K562 (cell line): ENCODE data around the gene ZNF679. TPM values are rescaled to one million over a fixed set of nuclear protein-coding genes. Genes with fewer than 3 reads are reported as not detected.
A peak's percentile ranks its signal among the peaks of the same experiment; 100 is the strongest.

Experiments
- BRD4 ChIP-seq: fragments of 200-600 bp; sonication (generic); IDR thresholded peaks from 2 replicates; pipeline ENCODE4 v1.6.1; 2017; ENCODE audit warnings: inconsistent platforms
- CC2D1A ChIP-seq: fragments of 450-650 bp; IDR thresholded peaks from 2 replicates; pipeline ENCODE4 v1.6.1; 2017; ENCODE audit warnings: mild to moderate bottlenecking
- EP400 ChIP-seq: fragments of 450-650 bp; IDR thresholded peaks from 2 replicates; pipeline ENCODE4 v1.6.1; 2017; ENCODE audit warnings: antibody characterized with exemption, mild to moderate bottlenecking, moderate library complexity
- FOS ChIP-seq: IDR thresholded peaks from 3 replicates; pipeline ENCODE4 v1.6.1; 2011; ENCODE audit not compliant: insufficient read length; ENCODE audit errors: extremely low read depth
- KHSRP ChIP-seq: fragments of 450-650 bp; IDR thresholded peaks from 2 replicates; pipeline ENCODE4 v1.6.1; 2017
- MYC ChIP-seq, 2 experiments: fragments of 250-450 bp in 1 of 2; sonication (Bioruptor Pico) in 1 of 2; IDR thresholded peaks; 2 replicates each; pipeline versions ENCODE4 v1.5.1 to v1.6.1; 2012 to 2021; ENCODE audit warnings: low read depth in 2 of 2, borderline replicate concordance in 1 of 2, improper control_type of control experiment in 1 of 2, low read length in 1 of 2, mild to moderate bottlenecking in 1 of 2, moderate library complexity in 1 of 2
- SIRT6 ChIP-seq: IDR thresholded peaks from one replicate; pipeline ENCODE4 v1.6.1; 2012; ENCODE audit warnings: low read depth, mild to moderate bottlenecking, control low read depth, inconsistent platforms, low read length, moderate library complexity
- SREBF1 ChIP-seq: fragments of 150-350 bp; IDR thresholded peaks from 2 replicates; pipeline ENCODE4 v1.6.1; 2014; ENCODE audit warnings: antibody characterized with exemption, low read depth, low read length, borderline replicate concordance
- TCF7L2 ChIP-seq: fragments of 150-350 bp; IDR thresholded peaks from 2 replicates; pipeline ENCODE4 v1.6.1; 2016; ENCODE audit warnings: low read depth, mild to moderate bottlenecking, low read length, moderate library complexity
- TEAD2 ChIP-seq: fragments of 450-650 bp; IDR thresholded peaks from 2 replicates; pipeline ENCODE4 v1.6.1; 2016; ENCODE audit warnings: missing genetic modification characterization, control low read depth, missing compliant biosample characterization
- ZC3H8 ChIP-seq: fragments of 450-650 bp; IDR thresholded peaks from 2 replicates; pipeline ENCODE4 v1.6.1; 2017
- polyA plus RNA-seq, 8 experiments: library from polyadenylated mRNA; depleted of rRNA in 4 of 8; stranded (reverse) in 5 of 8; unstranded in 3 of 8; fragments of >200 nt; fragmentation: Nextera tagmentation in 2 of 8; fragmentation: Illumina TruSeq in 1 of 8; extraction: Ambion mirVana in 2 of 8; extraction: Trizol in 1 of 8; gene quantifications; 2 replicates each; pipeline versions ENCODE4 v1.2.1 to v1.2.3, GENCODE V29; 2011 to 2014; ENCODE audit warnings: inconsistent platforms in 1 of 8, missing spikeins in 1 of 8
- total RNA-seq, 7 experiments: library from RNA; depleted of rRNA in 6 of 7; stranded (reverse); fragments of >200 nt in 6 of 7; fragmentation: Illumina TruSeq in 2 of 7; extraction: Trizol in 2 of 7; gene quantifications; 2 replicates each; pipeline versions ENCODE4 v1.2.1 to v1.2.3, GENCODE V29; 2011 to 2021; ENCODE audit warnings: low replicate concordance in 1 of 7
- TF ChIP-seq, protein P1 (sequence below): fragments of 450-650 bp; IDR thresholded peaks from 2 replicates; pipeline ENCODE4 v1.6.1; 2014; ENCODE audit warnings: low read depth, mild to moderate bottlenecking, moderate library complexity, borderline replicate concordance
- TF ChIP-seq, protein P2 (sequence below): fragments of 250-450 bp; sonication (Bioruptor Pico); IDR thresholded peaks from 2 replicates; pipeline ENCODE4 v1.5.0; 2022; ENCODE audit warnings: mild to moderate bottlenecking
- TF ChIP-seq, protein P3 (sequence below): IDR thresholded peaks from 2 replicates; pipeline ENCODE4 v1.6.1; 2014; ENCODE audit warnings: antibody characterized with exemption
- TF ChIP-seq, protein P4 (sequence below): fragments of 200-800 bp; sonication (Bioruptor generic); IDR thresholded peaks from 2 replicates; pipeline ENCODE4 v1.6.1; 2017; ENCODE audit warnings: missing genetic modification characterization, missing compliant biosample characterization
- TF ChIP-seq, protein P5 (sequence below): fragments of 250-450 bp; sonication (Bioruptor Pico); IDR thresholded peaks from 2 replicates; pipeline ENCODE4 v1.9.0; 2021; ENCODE audit warnings: mild to moderate bottlenecking, inconsistent platforms

The ZNF679 gene
- total and polyA plus RNA-seq, 9 of the 15 experiments (the other 6 are each of a cell fraction or from before 2014, with no cell fraction given), result not detected

DNA sequence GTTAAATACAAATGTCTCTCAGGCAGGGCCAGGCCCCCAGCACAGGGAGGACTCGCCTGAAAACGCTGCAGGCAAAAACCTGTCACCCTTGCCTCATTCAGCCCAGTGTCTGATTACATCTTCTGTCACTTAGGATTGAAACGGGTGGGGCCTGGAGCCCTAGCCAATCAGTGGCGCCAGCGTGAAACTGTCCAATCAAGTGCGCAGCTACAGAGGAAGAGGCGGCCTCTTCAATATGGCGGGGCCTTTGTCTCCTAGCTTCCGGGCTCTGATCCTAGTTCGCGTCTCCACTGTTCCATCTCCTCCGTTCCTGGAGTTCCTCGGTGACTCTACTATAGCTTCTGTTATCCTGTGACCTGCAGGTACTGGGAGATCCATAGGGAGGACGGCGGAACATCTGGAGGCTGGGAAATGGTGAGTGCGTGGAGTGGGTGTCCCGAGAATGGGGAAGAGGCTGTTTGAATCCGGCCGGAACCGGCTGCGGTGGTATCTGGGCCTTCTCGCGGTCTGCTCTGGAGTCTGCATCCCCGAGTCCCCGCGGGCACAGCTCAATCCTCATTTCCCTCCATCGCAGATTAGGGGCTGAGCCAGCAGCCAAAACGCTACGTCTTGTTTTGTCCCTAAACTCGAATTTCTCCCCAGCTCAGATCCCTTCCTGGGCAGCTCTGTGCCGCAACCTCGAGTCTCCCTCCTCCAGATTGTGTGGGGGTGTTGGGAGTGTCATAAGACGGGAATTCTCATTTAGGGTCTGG is 85.6 kb downstream of the ZNF679 start, which contains the start of gene ZNF736 (continued):
- TF ChIP-seq, protein P1, sequence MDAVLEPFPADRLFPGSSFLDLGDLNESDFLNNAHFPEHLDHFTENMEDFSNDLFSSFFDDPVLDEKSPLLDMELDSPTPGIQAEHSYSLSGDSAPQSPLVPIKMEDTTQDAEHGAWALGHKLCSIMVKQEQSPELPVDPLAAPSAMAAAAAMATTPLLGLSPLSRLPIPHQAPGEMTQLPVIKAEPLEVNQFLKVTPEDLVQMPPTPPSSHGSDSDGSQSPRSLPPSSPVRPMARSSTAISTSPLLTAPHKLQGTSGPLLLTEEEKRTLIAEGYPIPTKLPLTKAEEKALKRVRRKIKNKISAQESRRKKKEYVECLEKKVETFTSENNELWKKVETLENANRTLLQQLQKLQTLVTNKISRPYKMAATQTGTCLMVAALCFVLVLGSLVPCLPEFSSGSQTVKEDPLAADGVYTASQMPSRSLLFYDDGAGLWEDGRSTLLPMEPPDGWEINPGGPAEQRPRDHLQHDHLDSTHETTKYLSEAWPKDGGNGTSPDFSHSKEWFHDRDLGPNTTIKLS, result no peak
- TF ChIP-seq SIRT6 (no peak), KHSRP (no peak), CC2D1A (no peak), BRD4 (no peak), TCF7L2 (no peak), FOS (peak; percentile 75), ZC3H8 (no peak), EP400 (peak; percentile 86), SREBF1 (no peak), TEAD2 (tag) (no peak), MYC (IDR thresholded peaks at IDR 0.05; ENCODE audit: low read depth, low read length) (peak; percentile 9; the same call in 1 of the 2 replicates), MYC (CRISPR knock-in tag; IDR thresholded peaks at IDR 0.05; ENCODE audit: borderline replicate concordance, low read depth) (no peak)
- TF ChIP-seq, protein P2, sequence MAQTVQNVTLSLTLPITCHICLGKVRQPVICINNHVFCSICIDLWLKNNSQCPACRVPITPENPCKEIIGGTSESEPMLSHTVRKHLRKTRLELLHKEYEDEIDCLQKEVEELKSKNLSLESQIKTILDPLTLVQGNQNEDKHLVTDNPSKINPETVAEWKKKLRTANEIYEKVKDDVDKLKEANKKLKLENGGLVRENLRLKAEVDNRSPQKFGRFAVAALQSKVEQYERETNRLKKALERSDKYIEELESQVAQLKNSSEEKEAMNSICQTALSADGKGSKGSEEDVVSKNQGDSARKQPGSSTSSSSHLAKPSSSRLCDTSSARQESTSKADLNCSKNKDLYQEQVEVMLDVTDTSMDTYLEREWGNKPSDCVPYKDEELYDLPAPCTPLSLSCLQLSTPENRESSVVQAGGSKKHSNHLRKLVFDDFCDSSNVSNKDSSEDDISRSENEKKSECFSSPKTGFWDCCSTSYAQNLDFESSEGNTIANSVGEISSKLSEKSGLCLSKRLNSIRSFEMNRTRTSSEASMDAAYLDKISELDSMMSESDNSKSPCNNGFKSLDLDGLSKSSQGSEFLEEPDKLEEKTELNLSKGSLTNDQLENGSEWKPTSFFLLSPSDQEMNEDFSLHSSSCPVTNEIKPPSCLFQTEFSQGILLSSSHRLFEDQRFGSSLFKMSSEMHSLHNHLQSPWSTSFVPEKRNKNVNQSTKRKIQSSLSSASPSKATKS (CRISPR knock-in tag), result no peak
- TF ChIP-seq, protein P3, sequence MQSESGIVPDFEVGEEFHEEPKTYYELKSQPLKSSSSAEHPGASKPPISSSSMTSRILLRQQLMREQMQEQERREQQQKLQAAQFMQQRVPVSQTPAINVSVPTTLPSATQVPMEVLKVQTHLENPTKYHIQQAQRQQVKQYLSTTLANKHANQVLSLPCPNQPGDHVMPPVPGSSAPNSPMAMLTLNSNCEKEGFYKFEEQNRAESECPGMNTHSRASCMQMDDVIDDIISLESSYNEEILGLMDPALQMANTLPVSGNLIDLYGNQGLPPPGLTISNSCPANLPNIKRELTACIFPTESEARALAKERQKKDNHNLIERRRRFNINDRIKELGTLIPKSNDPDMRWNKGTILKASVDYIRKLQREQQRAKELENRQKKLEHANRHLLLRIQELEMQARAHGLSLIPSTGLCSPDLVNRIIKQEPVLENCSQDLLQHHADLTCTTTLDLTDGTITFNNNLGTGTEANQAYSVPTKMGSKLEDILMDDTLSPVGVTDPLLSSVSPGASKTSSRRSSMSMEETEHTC, result no peak
- TF ChIP-seq, protein P4, sequence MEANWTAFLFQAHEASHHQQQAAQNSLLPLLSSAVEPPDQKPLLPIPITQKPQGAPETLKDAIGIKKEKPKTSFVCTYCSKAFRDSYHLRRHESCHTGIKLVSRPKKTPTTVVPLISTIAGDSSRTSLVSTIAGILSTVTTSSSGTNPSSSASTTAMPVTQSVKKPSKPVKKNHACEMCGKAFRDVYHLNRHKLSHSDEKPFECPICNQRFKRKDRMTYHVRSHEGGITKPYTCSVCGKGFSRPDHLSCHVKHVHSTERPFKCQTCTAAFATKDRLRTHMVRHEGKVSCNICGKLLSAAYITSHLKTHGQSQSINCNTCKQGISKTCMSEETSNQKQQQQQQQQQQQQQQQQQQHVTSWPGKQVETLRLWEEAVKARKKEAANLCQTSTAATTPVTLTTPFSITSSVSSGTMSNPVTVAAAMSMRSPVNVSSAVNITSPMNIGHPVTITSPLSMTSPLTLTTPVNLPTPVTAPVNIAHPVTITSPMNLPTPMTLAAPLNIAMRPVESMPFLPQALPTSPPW, result peak; percentile 58
- TF ChIP-seq, protein P5, sequence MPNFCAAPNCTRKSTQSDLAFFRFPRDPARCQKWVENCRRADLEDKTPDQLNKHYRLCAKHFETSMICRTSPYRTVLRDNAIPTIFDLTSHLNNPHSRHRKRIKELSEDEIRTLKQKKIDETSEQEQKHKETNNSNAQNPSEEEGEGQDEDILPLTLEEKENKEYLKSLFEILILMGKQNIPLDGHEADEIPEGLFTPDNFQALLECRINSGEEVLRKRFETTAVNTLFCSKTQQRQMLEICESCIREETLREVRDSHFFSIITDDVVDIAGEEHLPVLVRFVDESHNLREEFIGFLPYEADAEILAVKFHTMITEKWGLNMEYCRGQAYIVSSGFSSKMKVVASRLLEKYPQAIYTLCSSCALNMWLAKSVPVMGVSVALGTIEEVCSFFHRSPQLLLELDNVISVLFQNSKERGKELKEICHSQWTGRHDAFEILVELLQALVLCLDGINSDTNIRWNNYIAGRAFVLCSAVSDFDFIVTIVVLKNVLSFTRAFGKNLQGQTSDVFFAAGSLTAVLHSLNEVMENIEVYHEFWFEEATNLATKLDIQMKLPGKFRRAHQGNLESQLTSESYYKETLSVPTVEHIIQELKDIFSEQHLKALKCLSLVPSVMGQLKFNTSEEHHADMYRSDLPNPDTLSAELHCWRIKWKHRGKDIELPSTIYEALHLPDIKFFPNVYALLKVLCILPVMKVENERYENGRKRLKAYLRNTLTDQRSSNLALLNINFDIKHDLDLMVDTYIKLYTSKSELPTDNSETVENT (CRISPR knock-in tag), result no peak
